H1 (cell line): ENCODE measurements around the gene DDOST. TPM values are rescaled to one million over a fixed set of nuclear protein-coding genes. Genes with fewer than 3 reads are reported as not detected.

Source experiments
- CTCF ChIA-PET: fragments of 300-600 bp; sonication (Branson Sonifier 250); formaldehyde crosslinking; loops from one replicate; lab custom pipeline; 2021; ENCODE audit not compliant: partially characterized antibody; lab: Charles Lee
- POLR2A ChIA-PET: fragments of 300-600 bp; sonication (Branson Sonifier 250); formaldehyde crosslinking; loops from one replicate; lab custom pipeline; 2021; ENCODE audit warnings: inconsistent platforms; ENCODE audit not compliant: partially characterized antibody; lab: Charles Lee
- DNase-seq, 2 experiments: peaks; one replicate each; pipeline versions ENCODE4 v3.0.0 to v3.0.0-alpha.2; 2010 to 2022; ENCODE audit warnings: low spot score in 2 of 2, low read depth in 1 of 2, mixed read lengths in 1 of 2
- FAIRE-seq: peaks from 2 replicates; lab custom pipeline; 2011; peaks lifted over from hg19 to GRCh38; lab: Jason Lieb, UNC
- H2AFZ ChIP-seq: 2 replicates; pipeline ENCODE4 v1.8.1; 2012; ENCODE audit warnings: low read length, inconsistent platforms
- H2AK5ac ChIP-seq: 2 replicates; pipeline ENCODE4 v1.6.1; 2013; ENCODE audit warnings: low read depth, low read length
- H2BK120ac ChIP-seq: replicated peaks from 2 replicates; pipeline ENCODE3; 2013; ENCODE audit warnings: low read depth, low read length, inconsistent platforms
- H2BK12ac ChIP-seq: 2 replicates; pipeline ENCODE4 v1.6.1; 2013; ENCODE audit warnings: low read depth, low read length
- H2BK15ac ChIP-seq: 2 replicates; pipeline ENCODE4 v1.6.1; 2013; ENCODE audit warnings: low read length
- H2BK20ac ChIP-seq: 2 replicates; pipeline ENCODE4 v1.6.1; 2013; ENCODE audit warnings: low read length
- H2BK5ac ChIP-seq: 2 replicates; pipeline ENCODE4 v1.6.1; 2013; ENCODE audit warnings: low read depth, low read length
- H3K14ac ChIP-seq: 2 replicates; pipeline ENCODE4 v1.6.1; 2013; ENCODE audit warnings: inconsistent platforms; ENCODE audit not compliant: insufficient read length
- H3K18ac ChIP-seq: 2 replicates; pipeline ENCODE4 v1.6.1; 2013; ENCODE audit warnings: low read length; ENCODE audit errors: extremely low read depth
- H3K23ac ChIP-seq: 2 replicates; pipeline ENCODE4 v1.6.1; 2013; ENCODE audit warnings: inconsistent platforms; ENCODE audit not compliant: insufficient read length
- H3K23me2 ChIP-seq: 2 replicates; pipeline ENCODE4 v1.6.1; 2013; ENCODE audit warnings: low read depth, low read length
- H3K27ac ChIP-seq: 2 replicates; pipeline ENCODE4 v1.6.1; 2011; ENCODE audit warnings: low read depth, low read length, inconsistent platforms
- H3K27me3 ChIP-seq, 4 experiments: replicated peaks in 1 of 4; 1 replicate in 1 of 4; 2 replicates in 3 of 4; pipeline versions ENCODE4 v1.6.1 to v1.8.1; 2011 to 2013; ENCODE audit warnings: low read length in 3 of 4, mild to moderate bottlenecking in 3 of 4, inconsistent platforms in 2 of 4, mixed read lengths in 2 of 4, moderate library complexity in 1 of 4; ENCODE audit not compliant: control insufficient read depth in 3 of 4, insufficient read depth in 3 of 4; ENCODE audit errors: extremely low read depth in 1 of 4
- H3K36me3 ChIP-seq, 4 experiments: 2 replicates each; pipeline versions ENCODE4 v1.6.1 to v1.8.1; 2011 to 2013; ENCODE audit warnings: mild to moderate bottlenecking in 4 of 4, low read length in 3 of 4, moderate library complexity in 2 of 4, control low read depth in 1 of 4, inconsistent platforms in 1 of 4; ENCODE audit not compliant: insufficient read depth in 4 of 4, control insufficient read depth in 2 of 4
- H3K4ac ChIP-seq: replicated peaks from 2 replicates; pipeline ENCODE3; 2013; ENCODE audit warnings: low read length, low read depth, mixed read lengths, inconsistent platforms; ENCODE audit not compliant: insufficient read length
- H3K4me1 ChIP-seq, 4 experiments: replicated peaks in 1 of 4; 1 replicate in 1 of 4; 2 replicates in 3 of 4; pipeline versions ENCODE4 v1.6.1 to v1.8.1; 2011 to 2013; ENCODE audit warnings: low read length in 3 of 4, inconsistent platforms in 2 of 4, mixed read lengths in 1 of 4; ENCODE audit not compliant: insufficient read depth in 4 of 4, control insufficient read depth in 3 of 4
- H3K4me2 ChIP-seq, 2 experiments: 2 replicates each; pipeline versions ENCODE4 v1.6.1 to v1.8.1; 2011 to 2013; ENCODE audit warnings: low read depth in 2 of 2, low read length in 2 of 2, control low read depth in 1 of 2, inconsistent platforms in 1 of 2, mild to moderate bottlenecking in 1 of 2; ENCODE audit not compliant: insufficient read depth in 1 of 2
- H3K4me3 ChIP-seq, 4 experiments: fragments of 200-600, 300-600 bp in 1 of 4; sonication (generic), shearing (Covaris generic), sonication (Bioruptor Twin) in 1 of 4; 2 replicates each; pipeline versions ENCODE4 v1.5.1 to v1.8.1; 2011 to 2016; ENCODE audit warnings: low read length in 4 of 4, low read depth in 3 of 4, control low read depth in 2 of 4, inconsistent platforms in 2 of 4, mild to moderate bottlenecking in 2 of 4, mixed read lengths in 1 of 4, moderate library complexity in 1 of 4; ENCODE audit not compliant: insufficient read depth in 2 of 4; ENCODE audit errors: extremely low read depth in 1 of 4
- H3K56ac ChIP-seq: replicated peaks from 2 replicates; pipeline ENCODE3; 2013; ENCODE audit warnings: low read depth, mild to moderate bottlenecking, mixed read lengths, low read length, inconsistent platforms; ENCODE audit not compliant: insufficient read length
- H3K79me1 ChIP-seq: 2 replicates; pipeline ENCODE4 v1.6.1; 2013; ENCODE audit warnings: low read depth, low read length, control low read depth
- H3K79me2 ChIP-seq, 2 experiments: 2 replicates each; pipeline versions ENCODE4 v1.6.1 to v1.8.1; 2012 to 2013; ENCODE audit warnings: low read length in 2 of 2, mild to moderate bottlenecking in 2 of 2, inconsistent platforms in 1 of 2; ENCODE audit not compliant: insufficient read depth in 2 of 2, control insufficient read depth in 1 of 2
- H3K9ac ChIP-seq, 4 experiments: replicated peaks in 1 of 4; 1 replicate in 1 of 4; 2 replicates in 3 of 4; pipeline versions ENCODE4 v1.6.1 to v1.8.1; 2011 to 2013; ENCODE audit warnings: low read depth in 3 of 4, low read length in 3 of 4, control low read depth in 2 of 4, mild to moderate bottlenecking in 2 of 4, moderate library complexity in 2 of 4, inconsistent platforms in 1 of 4; ENCODE audit errors: extremely low read depth in 1 of 4
- H3K9me3 ChIP-seq, 2 experiments: 2 replicates each; pipeline versions ENCODE4 v1.6.1 to v1.8.1; 2012 to 2013; ENCODE audit warnings: mild to moderate bottlenecking in 2 of 2, moderate library complexity in 2 of 2, control low read depth in 1 of 2, inconsistent platforms in 1 of 2, low read depth in 1 of 2, low read length in 1 of 2, mixed read lengths in 1 of 2; ENCODE audit not compliant: insufficient read depth in 2 of 2
- H4K20me1 ChIP-seq, 2 experiments: replicated peaks in 1 of 2; 2 replicates each; pipeline versions ENCODE3 to v1.8.1; 2011 to 2013; ENCODE audit warnings: inconsistent platforms in 2 of 2, low read length in 2 of 2, mild to moderate bottlenecking in 1 of 2; ENCODE audit not compliant: insufficient read depth in 2 of 2, control insufficient read depth in 1 of 2
- H4K5ac ChIP-seq: 2 replicates; pipeline ENCODE4 v1.6.1; 2013; ENCODE audit warnings: low read length, low read depth, mixed read lengths, inconsistent platforms; ENCODE audit not compliant: insufficient read length
- H4K8ac ChIP-seq: 2 replicates; pipeline ENCODE4 v1.8.0; 2013; ENCODE audit warnings: mild to moderate bottlenecking, moderate library complexity, low read length, inconsistent platforms; ENCODE audit not compliant: insufficient read depth; ENCODE audit errors: extremely low read depth
- H4K91ac ChIP-seq: replicated peaks from 2 replicates; pipeline ENCODE3; 2013; ENCODE audit warnings: low read length, mixed read lengths, inconsistent platforms; ENCODE audit not compliant: insufficient read length
- CHD1 ChIP-seq: IDR thresholded peaks from 2 replicates; pipeline ENCODE4 v1.6.1; 2012; ENCODE audit warnings: low read depth, low read length, improper control_type of control experiment
- CTBP2 ChIP-seq: IDR thresholded peaks from 2 replicates; pipeline ENCODE4 v1.7.0; 2011; ENCODE audit warnings: borderline replicate concordance, mild to moderate bottlenecking, moderate library complexity, mixed read lengths, low read length; ENCODE audit not compliant: insufficient read depth, insufficient read length
- CTCF ChIP-seq, 3 experiments: IDR thresholded peaks; 1 replicate in 2 of 3; 2 replicates in 1 of 3; pipeline versions ENCODE4 v1.5.1 to v1.6.1; 2011; ENCODE audit warnings: low read length in 3 of 3, mild to moderate bottlenecking in 3 of 3, inconsistent platforms in 2 of 3, low read depth in 1 of 3, moderate library complexity in 1 of 3; ENCODE audit not compliant: insufficient read depth in 1 of 3; ENCODE audit errors: control extremely low read depth in 1 of 3
- HDAC6 ChIP-seq: IDR thresholded peaks from one replicate; pipeline ENCODE4 v1.7.1; 2012; ENCODE audit warnings: low read depth, mild to moderate bottlenecking, inconsistent platforms, low read length, moderate library complexity
- JUN ChIP-seq: IDR thresholded peaks from 2 replicates; pipeline ENCODE4 v1.6.1; 2011; ENCODE audit warnings: low read depth, mild to moderate bottlenecking, improper control_type of control experiment, low read length
- POLR2A ChIP-seq, 2 experiments: IDR thresholded peaks; 1 replicate in 1 of 2; 2 replicates in 1 of 2; pipeline ENCODE4 v1.6.1; 2011; ENCODE audit warnings: low read depth in 2 of 2, low read length in 2 of 2, mild to moderate bottlenecking in 2 of 2; ENCODE audit errors: control extremely low read depth in 1 of 2
- SP2 ChIP-seq: IDR thresholded peaks from 2 replicates; pipeline ENCODE4 v1.6.1; 2012; ENCODE audit warnings: mild to moderate bottlenecking, low read length, inconsistent platforms
- TAF1 ChIP-seq: IDR thresholded peaks from 2 replicates; pipeline ENCODE4 v1.6.1; 2011; ENCODE audit warnings: mild to moderate bottlenecking, low read depth, low read length
- WGBS, 2 experiments: shearing (Covaris generic) in 1 of 2; methylation state at CpG; one replicate each; pipeline versions ENCODE4 v1.1.6 to v1.1.7; 2013 to 2015; ENCODE audit warnings: low lambda C conversion rate in 2 of 2, mixed read lengths in 2 of 2, inconsistent platforms in 1 of 2, low coverage in 1 of 2, missing lambda C conversion rate in 1 of 2; ENCODE audit not compliant: insufficient replicate concordance in 2 of 2, insufficient coverage in 1 of 2, insufficient read length in 1 of 2; ENCODE audit errors: extremely low coverage in 1 of 2, missing lambda C conversion rate in 1 of 2; 5-methylcytosine and 5-hydroxymethylcytosine counted together
- polyA plus RNA-seq, 7 experiments: library from polyadenylated mRNA; depleted of rRNA in 3 of 7; stranded (reverse) in 5 of 7; unstranded in 2 of 7; fragments of >200 nt in 5 of 7; fragments of 200-250 nt in 2 of 7; gene quantifications; 1 replicate in 5 of 7; 2 replicates in 1 of 7; 4 replicates in 1 of 7; pipeline versions ENCODE4 v1.2.1 to v1.2.3, GENCODE V29; 2011 to 2013; ENCODE audit warnings: missing spikeins in 2 of 7, mixed read lengths in 2 of 7
- total RNA-seq: library from RNA; stranded (reverse); fragmentation: NEBNext Ultra II Directional; extraction: Animal tissue kit (Norgen Biotek cat#: 25700); gene quantifications from 2 replicates; pipeline ENCODE4 v1.2.1, GENCODE V29; 2021

The DDOST gene
- total and polyA plus RNA-seq, 2 of the 8 experiments (the other 6 are each of a cell fraction or from before 2014, with no cell fraction given), result 253 to 336 TPM

- Histone ChIP-seq H2BK20ac (no peak overlapping the region), H2BK120ac (no peak overlapping the region), H3K23me2 (no peaks in the 10 kb centered on the region), H3K4me2 (no peak overlapping the region), H4K8ac (no peak overlapping the region), H3K27me3 (no peaks in the 10 kb centered on the region), H3K23ac (no peak overlapping the region), H3K9ac (no peak overlapping the region), H3K27ac (no peak overlapping the region), H3K4me3 (no peak overlapping the region), H3K79me2 (no peaks in the 10 kb centered on the region), H3K36me3 (no peaks in the 10 kb centered on the region), H4K20me1 (no peaks in the 10 kb centered on the region), H4K5ac (no peak overlapping the region), H3K79me1 (no peaks in the 10 kb centered on the region), H2BK15ac (no peak overlapping the region), H3K9me3 (no peaks in the 10 kb centered on the region), H2AFZ (no peak overlapping the region), H2BK5ac (no peak overlapping the region), H3K56ac (no peak overlapping the region), H3K4ac (no peak overlapping the region), H4K91ac (no peak overlapping the region), H2BK12ac (no peak overlapping the region), H3K4me1 (peaks cover 0 to 5% (median 4%) of the 10 kb centered on the region in 4 experiments; a peak in 4 of 7 replicates), H3K18ac (no peak overlapping the region), H3K14ac (no peak overlapping the region), H2AK5ac (no peak overlapping the region)
- ChIA-PET POLR2A (interaction anchor here (1.4 kb wide), 1 partner anchor 14 kb away, joined by 3 read pairs; no protein-coding TSS in a partner anchor), CTCF (interaction anchor here (1.0 to 1.3 kb wide), 2 partner anchors 17 to 34 kb away, joined by 3 read pairs; no protein-coding TSS in a partner anchor)
- WGBS, 2 experiments, result 85% methylated on average over 6 of the region's 11 CpGs; no CpG with 5 or more reads in 1 of the 2 experiments
- FAIRE-seq (no peak), DNase-seq (no peak)
- TF ChIP-seq CHD1 (no peak), CTBP2 (no peak), TAF1 (no peak), JUN (no peak), SP2 (no peak), HDAC6 (no peak), POLR2A (IDR thresholded peaks at IDR 0.05; ENCODE audit: control extremely low read depth in 1 of 2, low read depth in 2 of 2, low read length in 2 of 2) (no peak), CTCF (IDR thresholded peaks at IDR 0.05; ENCODE audit: control extremely low read depth in 1 of 3, insufficient read depth in 1 of 3, low read depth in 1 of 3, low read length in 3 of 3) (no peak)
Measured at GRCh38 chr1:20612221-20612746, 48.9 kb downstream of the DDOST start.
